ENCODE data around the gene PMCH.
"Not testable (repeated sequence)": the region's sequence is repeated elsewhere in the genome, so short reads cannot be mapped to it uniquely, and the experiment has no call there.

Gene PMCH, protein sequence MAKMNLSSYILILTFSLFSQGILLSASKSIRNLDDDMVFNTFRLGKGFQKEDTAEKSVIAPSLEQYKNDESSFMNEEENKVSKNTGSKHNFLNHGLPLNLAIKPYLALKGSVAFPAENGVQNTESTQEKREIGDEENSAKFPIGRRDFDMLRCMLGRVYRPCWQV

DNA sequence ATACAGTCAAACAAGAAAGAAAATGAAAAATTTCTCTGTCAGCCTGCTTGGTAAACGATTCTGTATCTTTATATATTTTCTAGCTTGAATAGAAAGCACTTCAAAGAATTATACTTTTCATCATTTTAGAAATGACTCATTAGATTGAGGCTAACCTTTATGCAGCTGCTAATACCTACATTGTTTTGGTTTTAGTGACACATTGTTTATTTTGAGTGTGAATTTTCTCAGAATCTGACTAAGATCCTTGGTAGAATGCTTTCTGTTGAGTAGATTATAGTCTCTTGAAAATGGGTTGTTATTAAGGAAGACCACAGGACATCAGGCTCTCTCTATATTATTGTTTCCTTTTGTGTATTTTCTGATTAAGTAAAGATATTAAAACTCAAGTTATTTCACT, at the start of gene PMCH:
Gene PMCH (minus strand): TSS at position 45 of the 400 bp plus-strand sequence. CDS start 63 bp downstream, outside the sequence.
- no peak for DNase-seq (ENCODE audit: low read depth in 2 of 2)

DNA sequence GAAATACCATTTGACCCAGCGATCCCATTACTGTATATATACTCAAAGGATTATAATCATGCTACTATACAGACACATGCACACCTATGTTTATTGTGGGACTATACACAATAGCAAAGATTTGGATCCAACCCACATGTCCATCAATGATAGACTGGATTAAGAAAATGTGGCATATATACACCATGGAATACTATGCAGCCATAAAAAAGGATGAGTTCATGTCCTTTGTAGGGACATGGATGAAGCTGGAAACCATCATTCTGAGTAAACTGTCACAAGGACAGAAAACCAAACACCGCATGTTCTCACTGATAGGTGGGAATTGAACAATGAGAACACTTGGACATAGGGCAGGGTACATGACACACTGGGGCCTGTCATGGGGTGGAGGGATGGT, 43.2 kb upstream of the PMCH start:
- not testable (repeated sequence) for DNase-seq (ENCODE audit: low read depth in 2 of 2)

DNA sequence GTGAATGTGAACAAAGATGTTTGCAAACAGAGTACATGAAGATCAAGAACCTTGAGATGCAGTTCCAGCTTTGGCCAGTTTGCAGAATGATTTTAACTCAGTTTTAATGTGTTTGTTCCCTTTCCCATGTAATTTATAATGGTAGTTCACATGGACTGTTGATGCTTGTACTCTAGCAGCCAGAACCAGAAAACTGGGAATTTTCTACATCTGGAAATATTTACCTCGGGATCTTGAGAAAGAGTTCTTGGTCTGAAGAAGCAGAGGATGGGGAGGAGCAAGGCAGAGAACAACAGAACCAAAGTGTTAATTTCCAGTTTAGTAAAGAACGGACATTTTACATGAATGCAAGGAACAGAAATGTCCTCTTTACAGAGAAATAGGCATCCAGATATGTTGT, 37.0 kb upstream of the PMCH start:
- no peak for DNase-seq (ENCODE audit: low read depth in 2 of 2)

DNA sequence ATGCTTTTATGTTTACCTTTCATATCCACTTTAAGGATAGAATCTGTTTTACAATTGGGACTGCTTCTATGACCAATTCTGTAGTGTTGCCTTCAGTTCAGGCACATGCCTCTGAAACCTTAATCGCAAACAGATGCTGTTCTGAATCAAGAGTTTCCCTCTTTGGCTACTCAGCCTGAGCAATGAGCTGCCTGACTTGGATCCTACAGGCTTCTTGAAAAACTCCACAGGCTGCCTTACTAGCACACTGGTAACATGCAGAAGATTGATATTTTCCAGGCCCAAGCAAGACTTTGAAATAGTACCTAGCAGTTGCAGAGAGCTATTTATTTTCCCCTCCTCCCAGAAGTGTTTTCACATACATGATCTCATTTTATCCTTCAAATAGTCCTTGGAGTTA, 34.8 kb upstream of the PMCH start:
- no peak for DNase-seq (ENCODE audit: low read depth in 2 of 2)

DNA sequence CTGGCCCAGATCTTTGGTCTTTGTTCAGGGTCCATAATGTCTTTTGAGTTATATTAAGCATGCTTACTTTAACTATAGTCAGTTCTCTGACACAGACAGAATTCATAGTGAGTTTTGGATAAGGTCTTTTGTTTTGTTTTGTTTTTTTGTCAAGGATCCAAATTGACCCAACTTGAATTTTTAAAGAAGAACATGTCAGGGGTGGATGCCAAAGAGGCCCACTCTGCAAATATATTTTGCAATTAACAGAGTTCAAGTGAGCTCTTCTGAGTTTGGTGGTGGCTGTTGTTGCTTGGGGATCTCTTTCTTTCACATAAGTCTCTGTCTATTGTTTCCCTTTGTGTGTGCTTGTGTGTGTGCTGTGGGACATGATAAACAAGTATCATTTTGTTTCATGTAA, 34.4 kb upstream of the PMCH start:
- DNase-seq (ENCODE audit: low read depth in 2 of 2) = no peak

DNA sequence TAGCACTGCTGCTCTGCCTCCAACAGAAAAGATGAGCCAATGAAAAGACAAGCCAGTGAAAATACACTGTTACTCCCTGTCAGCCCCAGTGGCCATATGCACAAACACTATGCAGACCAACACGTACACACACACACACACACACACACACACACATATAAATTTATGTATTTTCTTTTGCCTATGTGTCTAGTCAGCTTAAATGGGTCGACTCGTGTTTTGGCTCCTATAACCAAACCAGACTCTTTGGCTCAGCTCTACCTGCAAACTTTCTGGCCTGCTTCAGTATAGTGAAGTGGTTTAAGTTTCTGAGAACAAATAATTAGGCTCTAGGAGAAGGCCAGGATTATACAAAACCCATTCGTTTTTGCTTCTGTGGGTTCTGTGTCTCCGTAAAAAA, 30.3 kb upstream of the PMCH start:
- no peak for DNase-seq (ENCODE audit: low read depth in 2 of 2)

DNA sequence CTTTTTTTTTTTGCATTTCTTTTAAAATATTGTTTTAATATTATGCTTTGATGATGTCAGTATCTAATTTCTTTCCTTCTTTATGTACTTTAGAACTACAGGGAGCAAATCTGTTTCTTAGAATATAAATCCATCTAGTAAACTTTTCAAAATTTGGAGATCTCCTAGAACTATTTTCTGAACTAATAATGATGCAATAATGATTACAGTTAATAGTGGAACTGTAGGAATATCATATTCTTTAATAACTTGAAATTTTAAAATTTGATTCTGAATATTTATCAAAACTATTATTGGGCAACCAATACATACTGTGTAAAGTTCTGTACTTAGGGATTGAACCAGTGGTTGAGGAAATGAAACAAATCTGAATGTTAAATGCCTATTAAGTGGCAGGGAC, 23.1 kb upstream of the PMCH start:
- no peak for DNase-seq (ENCODE audit: low read depth in 2 of 2)

DNA sequence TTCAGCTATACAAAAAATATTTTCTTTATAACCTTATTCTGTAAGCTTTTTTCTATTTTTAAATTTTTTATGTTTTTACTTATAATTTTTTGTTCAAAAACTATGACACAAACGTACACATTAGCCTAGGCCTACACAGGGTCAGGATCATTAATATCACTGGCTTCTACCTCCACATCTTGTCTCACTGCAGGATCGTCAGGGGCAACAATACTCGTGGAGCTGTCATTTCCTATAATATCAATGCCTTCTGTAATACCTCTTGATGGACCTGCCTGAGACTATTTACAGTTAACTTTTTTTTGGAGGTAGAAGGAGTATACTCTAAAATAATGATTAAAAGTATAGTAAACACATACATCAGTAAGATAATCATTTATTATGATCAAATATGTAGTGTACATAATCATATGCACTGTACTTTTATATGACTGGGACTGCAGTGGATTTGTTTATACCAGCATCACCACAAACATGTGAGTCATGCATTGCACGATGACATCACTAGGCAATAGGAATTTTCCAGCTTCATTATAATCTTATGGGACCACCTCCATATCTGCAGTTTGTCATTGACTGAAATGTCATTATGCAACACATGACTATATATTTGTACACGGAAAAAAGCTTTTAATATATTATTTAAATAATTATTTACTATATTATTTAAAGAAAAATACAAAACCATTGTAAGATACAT, 18.5 kb upstream of the PMCH start:
- no peak for DNase-seq (ENCODE audit: low read depth in 2 of 2)

DNA sequence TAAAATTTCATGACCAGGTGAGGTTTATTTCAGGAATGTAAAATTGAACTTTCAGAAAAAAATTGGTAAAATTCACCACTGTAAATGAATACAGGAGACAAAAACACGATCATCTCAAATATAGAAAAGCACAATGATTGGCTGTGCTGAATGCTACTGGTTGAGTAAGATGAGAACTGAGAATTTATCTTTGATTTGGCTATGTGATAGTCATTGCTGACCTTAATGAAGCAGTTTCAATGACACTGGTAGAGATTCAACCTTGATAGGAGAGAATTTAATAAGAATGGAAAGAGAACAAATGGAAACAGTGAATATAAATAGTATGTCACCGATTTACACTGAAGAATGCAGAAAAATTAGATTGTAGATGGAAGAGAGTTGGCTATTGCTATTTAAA, 6.4 kb upstream of the PMCH start:
- no peak for DNase-seq (ENCODE audit: low read depth in 2 of 2)

DNA sequence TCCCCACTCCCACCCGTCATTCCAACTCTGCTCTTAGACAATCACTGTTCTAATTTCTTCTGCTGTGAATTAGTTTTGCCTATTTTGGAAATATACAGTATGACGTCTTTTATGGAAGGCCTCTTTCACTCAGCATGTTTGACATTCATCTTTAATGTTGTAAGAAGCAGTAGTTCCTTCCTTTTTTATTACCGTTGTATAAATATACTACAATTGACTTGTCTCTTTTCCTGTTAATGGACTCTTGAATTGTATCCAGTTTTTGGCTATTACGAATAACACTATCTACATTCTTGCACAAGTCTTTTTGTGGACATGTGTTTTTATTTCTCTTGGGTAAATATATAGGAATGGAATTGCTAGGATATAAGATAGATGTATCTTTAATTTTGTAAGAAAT, 4.9 kb upstream of the PMCH start:
- DNase-seq (ENCODE audit: low read depth in 2 of 2) = no peak

DNA sequence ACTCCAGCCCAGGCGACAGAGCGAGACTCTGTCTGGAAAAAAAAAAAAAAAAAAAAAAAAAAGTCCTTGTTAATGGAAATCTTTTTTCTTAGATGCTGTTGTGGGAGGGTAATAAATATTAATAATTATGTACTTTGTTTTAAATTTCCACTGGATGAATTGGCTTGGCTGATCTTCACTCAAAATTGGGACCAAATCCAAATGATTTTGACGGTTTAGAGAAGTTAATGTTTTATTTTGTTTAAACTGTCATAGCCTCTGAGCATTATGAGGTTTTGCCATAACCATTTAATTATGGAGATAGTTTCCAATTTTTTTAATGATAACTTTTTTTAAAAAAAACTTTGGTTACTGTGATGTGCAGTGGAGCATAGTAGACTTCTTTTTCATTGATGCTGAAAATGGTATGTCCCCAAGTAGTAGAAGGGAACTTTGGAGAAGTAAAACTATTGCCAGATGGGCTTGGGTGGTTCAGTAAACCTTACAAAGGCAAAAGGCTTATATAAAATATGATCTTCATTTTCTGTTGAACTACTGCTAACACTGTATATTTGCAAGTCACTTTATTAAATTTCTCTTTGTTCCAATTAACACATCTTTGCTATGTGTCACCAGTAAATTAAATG, 3.9 kb upstream of the PMCH start:
- no peak for DNase-seq (ENCODE audit: low read depth in 2 of 2)

DNA sequence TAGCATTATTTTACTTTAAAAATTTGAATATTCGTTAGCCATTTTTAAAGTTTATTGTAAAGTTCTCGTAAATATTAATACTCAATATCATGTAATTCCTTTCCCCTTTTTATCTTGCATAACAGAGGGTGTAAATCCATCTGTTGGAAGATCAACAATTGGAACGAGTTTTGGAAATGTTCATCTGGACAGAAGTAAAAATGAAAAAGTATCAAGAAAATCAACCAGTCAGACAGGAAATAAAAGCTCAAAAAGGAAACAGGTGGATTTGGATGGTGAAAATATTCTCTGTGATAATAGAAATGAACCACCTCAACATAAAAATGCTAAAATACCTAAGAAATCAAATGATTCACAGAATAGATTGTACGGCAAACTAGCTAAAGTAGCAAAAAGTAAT, 1.8 kb downstream of the PMCH start:
- no peak for DNase-seq (ENCODE audit: low read depth in 2 of 2)

DNA sequence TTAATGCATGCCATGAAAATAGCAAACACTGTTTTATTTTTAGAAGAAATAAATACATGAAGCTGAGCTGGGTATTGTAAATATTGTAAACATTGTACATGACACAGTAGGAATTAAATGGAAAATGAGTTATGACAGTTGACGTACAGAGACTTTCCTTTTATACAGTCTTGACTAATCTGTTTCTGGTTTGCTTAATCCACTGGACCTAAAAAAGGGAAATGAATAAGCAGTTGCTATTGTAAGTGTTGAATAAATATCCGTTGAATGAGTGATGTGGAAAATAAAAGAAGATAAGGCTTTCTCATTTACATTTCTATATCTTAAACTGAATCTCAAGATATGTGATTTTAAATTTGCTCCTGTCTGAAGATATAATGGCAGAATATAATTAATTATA, 15.0 kb downstream of the PMCH start:
- DNase-seq (ENCODE audit: low read depth in 2 of 2) = no peak

DNA sequence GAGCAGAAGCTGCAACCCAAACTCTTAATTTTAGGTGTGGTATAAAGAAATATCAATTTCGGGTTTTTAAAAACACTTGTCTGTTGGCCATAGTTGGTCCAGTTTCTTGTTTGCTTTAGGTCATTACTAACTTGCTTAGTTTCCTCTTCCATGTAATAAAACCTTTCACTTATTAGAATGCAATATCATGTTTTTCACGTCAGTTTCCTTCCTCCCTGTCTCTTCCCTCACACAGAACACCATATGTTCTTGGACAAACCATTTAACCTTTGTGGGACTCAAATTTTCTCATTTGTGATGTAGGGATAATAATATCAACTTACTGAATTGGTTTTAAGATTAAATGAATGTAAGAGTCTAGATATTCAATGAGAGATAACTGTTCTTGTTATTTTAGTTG, 22.9 kb downstream of the PMCH start:
- DNase-seq (ENCODE audit: low read depth in 2 of 2) = no peak

DNA sequence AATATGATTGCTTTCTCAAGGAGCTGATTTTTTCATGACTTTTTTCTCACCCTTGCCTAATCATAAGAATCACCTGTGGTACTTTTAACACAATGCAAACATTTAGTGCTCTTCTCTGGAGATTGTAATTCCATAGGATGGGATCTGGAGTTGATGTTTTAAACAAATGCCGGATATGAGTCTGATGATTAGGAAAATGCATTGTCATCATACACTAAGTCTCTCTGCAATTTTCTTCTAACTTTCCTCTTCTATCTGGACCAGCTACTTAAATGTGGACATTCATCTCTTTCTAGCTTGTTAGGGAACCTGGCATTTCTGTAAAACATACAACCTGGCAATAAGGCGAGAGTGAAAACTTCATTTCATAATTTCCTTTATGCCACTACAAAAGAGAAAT, 23.5 kb downstream of the PMCH start:
- DNase-seq (ENCODE audit: low read depth in 2 of 2) = no peak

DNA sequence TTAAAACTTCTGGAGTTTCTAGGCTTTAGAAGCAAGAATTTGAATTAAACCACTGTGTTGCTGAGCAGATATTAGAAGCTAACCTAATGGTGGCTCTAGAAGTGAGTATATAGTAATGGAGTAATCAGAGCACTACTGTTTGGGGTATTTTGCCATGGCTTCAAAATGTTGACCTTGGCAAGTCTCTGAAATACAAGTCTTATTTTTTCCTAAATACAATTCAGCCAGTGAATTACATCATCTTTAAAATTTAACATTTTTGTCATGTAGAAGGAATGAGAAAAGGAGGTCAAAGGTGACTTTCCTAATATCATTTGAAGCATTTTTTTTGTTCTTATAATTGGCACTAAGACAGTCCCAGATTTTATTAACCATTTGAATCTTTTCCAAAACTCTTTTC, 25.2 kb downstream of the PMCH start:
- no peak for DNase-seq (ENCODE audit: low read depth in 2 of 2)

DNA sequence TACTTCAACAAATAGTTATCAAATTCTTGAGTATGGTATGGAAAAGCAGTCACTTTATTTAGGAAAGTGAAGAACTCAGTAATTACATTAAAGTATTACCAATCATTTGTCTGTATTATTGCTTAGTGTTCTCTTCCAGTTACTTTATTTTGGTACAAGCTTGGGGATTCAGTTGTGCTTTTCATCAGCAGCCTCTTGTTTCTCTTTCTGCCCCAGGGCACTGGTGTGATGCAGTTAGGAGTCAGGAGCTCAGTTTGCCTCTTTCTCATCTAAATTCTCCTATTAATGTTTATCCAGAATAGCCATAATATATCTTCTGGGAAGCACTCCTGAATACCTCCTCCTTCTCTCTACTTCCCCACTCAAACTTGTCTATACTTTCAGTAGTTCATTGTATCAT, 25.7 kb downstream of the PMCH start:
- no peak for DNase-seq (ENCODE audit: low read depth in 2 of 2)

DNA sequence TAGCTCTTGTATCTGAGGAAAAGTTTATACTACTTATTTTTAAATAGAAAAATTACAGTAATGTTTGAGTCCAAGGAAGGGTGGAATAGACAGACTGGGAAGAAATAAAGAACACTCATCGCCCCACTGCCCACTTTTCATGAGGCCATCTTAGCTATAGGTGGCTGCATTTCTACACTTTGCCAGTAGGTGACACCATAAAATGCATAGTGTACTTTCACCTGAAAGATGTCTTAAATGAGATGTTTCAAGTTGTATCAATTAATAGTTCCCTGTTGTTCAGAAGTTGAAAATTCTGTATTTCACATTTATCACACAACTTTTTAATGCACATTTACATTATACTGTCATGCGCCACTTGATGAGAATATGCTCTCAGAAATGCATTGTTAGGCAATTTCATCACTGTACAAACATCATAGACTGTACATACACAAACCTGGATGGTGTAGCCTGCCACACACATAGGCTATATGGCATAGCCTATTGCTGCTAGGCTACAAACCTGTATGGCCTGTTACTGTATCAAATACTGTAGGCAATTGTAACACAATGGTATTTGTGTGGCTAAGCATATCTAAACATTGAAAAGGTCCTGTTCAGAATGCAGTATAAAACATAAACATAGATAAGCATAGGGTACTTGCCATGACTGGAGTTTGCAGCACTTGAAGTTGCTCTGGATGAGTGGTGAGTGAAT, 27.6 kb downstream of the PMCH start:
- DNase-seq (ENCODE audit: low read depth in 2 of 2) = peak in 1 of 2 donors; percentile 3

DNA sequence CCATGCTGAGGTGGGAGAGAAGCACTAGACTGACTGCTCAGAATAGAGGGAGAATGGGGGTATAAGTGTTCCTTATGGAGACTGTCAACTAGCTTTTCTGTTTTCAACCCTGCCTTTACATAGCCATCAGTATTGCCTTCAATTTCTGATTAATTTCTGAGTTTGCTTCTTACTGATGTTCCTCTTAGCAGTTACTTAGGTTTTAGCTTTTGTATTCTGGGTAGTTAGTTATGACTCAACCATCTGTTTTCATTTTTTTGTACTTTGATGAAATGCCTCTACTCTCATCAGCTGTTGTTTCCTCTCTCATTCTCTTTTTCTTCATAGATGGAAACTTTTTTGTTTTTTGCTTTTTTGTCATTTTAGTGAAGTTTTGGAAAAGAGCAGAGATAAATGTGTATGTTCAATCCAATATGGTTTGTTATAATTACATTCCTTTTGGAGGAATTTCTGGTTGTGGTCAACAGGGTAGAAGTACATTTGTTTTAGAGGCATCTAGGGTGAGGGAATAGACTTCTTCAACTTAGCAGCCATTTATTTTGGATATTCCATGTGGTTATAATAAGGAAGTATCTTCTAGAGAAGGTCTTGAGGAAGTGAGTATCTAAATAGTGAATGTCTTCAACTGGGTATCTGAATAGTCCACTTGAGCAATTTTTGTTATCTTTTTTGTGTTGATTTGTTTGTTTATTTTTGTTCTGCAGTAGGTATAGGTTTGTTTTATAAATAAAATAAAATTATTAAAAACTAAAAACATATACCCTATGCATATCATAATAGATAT, 29.6 kb downstream of the PMCH start:
- DNase-seq (ENCODE audit: low read depth in 2 of 2) = no peak

DNA sequence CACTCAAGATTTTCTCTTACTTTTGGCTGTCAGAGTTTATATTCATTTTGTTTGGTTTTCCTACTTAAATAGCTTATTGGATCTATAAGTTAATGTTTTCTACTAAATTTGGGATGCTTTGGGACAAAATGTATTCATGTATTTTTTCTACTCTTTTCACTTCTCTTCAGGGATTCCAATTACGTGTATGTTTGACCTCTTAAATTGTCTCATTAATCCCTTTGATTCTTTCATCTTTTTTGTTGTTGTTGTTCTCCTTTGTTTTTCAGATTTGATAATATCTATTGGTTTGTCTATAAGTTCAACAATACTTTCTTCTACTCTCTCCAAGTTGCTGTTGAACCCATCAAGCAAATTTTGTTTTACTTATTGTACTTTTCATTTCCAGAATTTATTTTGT, 34.2 kb downstream of the PMCH start:
- DNase-seq (ENCODE audit: low read depth in 2 of 2) = no peak

DNA sequence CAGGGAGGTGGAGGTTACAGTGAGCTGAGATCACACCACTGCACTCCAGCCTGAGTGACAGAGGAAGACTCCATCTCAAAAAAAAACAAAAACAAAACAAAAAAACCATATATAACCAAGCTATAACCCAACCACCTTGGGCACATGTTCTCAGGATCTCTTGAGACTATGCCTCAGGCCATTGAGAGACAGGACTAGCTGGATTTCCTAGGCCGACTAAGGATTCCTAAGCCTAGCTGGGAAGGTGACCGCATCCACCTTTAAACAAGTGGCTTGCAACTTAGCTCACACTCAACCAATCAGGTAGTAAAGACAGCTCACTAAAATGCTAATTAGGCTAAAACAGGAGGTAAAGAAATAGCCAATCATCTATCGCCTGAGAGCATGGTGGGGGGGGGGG, 42.4 kb downstream of the PMCH start:
- not testable (repeated sequence) for DNase-seq (ENCODE audit: low read depth in 2 of 2)

DNA sequence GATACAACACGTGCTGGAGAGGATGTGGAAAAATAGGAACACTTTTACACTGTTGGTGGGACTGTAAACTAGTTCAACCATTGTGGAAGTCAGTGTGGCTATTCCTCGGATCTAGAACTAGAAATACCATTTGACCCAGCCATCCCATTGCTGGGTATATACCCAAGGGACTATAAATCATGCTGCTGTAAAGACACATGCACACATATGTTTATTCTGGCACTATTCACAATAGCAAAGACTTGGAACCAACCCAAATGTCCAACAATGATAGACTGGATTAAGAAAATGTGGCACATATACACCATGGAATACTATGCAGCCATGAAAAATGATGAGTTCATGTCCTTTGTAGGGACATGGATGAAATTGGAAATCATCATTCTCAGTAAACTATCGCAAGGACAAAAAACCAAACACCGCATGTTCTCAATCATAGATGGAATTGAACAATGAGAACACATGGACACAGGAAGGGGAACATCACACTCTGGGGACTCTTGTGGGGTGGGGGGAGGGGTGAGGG, 50.5 kb downstream of the PMCH start:
- not testable (repeated sequence) for DNase-seq (ENCODE audit: low read depth in 2 of 2)
